Activated CD4-positive, CD25-positive, alpha-beta regulatory T cell (primary cell): ENCODE results near the gene RNF112.
"Not testable (repeated sequence)": the region's sequence is repeated elsewhere in the genome, so short reads cannot be mapped to it uniquely, and the experiment has no call there.

Experiments
- DNase-seq, 4 experiments: peaks; one replicate each; lab custom pipeline; 2025; lab: John Stamatoyannopoulos, UW

The RNF112 gene

DNA sequence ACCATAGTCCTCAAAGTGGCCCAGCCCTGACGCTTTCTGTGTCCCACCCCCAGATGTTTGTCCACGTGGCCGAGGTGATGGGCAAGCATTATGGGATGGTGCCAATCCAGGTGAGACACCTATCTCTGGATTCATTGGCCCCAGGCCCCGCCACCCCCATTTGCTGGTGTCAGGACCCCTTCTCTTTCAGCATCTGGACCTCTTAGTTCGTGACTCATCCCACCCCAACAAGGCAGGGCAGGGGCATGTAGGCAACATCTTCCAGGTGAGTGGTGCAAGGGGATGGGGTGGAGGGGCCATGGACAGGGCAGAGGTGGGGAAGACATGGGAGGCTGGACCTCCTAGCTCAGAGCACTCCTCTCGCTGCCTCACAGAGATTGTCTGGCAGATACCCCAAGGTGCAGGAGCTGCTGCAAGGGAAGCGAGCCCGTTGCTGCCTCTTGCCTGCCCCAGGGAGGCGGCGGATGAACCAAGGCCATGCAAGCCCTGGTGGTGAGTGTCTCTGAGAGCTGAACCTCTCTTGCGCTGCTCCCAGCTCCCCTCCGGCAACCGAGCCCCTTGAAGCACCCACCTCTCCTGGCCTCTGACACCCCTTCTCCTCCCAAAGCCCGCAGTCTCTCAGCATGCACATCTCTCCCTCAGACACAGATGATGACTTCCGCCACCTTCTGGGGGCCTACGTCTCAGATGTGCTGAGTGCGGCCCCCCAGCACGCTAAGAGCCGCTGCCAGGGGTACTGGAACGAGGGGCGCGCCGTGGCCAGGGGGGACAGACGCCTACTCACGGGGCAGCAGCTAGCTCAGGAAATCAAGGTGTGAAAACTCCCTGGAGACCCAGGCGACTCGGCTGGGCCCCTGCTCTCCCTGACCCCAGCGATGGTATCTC lies 3.6 kb downstream of the RNF112 start:
- no peak for DNase-seq

DNA sequence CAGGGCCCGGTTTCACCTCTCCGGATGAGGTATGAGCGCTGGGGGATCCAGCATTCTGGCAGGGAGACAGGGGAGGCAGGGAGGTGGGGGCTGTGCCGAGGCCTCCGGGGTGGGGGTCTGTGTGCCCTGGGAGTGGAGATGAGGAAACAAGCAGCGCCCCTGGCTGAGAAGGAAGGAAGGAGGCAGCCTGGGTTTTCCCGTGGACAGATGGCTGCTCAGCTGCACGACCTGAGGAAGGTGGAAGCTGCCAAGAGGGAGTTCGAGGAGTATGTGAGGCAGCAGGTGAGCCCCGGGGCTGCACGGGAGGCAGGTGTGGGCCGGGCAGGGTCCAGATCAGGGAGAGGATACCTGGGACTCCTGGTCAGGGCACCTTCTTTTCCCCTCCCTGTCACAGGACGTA lies 4.3 kb downstream of the RNF112 start:
- DNase-seq: no peak

- DNase-seq: no peak
Measured at GRCh38 chr17:19415806-19416775, 5.1 kb downstream of the RNF112 start.

DNA sequence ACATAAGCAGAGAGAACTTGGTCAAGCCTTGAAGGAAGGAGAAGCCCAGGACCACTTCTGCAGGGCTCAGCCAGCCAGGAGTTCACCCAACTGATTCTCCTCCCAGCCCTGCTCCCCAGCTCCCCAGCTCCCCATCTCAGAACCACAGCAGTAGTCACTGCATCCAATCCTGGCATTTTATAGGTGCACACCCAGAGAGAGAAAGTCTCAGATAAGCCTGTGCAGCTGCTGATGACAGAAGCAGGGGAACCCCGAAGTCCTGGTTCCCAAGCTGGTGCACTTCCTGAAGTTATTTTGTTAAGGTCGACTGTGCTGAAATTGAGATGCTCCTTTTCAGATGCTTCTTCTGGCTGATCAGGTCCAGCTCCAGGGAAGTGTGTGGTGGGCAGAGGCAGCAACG lies 6.6 kb downstream of the RNF112 start:
- no peak for DNase-seq

DNA sequence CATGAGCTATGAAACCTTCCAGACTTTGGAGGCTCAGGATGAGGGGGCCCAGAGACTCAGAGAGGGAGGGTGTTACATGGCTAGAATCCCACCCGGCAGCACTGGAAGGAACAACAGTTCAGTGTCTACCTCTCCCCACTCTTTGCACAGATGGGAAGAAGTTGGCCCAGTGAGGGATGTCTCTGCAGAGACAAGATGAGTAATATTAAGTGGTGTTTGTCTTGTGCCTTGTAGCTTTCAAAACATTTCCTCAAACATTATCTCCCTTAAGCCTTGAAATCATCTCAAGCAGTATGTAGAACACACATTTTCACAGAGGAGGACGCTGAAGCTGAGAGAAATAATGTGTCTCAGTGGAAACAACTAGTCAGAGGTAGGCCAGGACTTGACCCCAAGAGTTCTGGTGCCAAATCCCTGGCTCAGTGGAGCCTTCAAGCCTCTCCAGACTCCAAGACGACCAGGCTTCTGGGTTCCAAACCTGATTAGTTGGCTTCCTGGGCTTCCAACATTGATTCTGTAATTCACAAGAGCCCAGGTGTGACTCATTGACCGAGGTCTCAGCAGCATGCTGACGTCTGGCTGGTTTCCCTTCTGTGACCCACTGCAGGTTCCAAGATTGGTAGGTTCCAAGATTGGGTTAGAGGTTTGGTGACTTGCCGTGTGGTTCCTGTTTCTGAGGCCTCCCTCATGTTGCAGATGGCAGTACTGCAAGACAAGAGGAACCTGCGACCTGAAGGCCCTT lies 7.4 kb downstream of the RNF112 start:
- no peak for DNase-seq

DNA sequence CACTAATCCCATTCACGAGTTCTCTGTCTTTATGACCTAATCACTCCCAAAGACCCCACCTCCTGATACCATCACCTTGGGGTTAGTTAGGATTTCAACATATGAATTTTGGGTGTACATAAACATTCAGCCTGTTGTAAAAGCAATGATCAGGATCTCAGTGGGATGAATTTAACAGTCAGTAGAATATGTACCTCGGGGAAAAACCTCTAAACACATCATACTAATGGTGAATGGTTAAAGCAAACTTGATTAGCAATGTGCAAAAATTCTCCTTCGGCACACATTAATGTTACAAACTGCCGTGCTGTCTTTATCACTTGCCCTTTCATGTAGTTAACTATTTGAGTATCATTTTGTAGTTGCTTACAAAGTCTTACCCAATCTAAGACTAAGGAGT lies 10.2 kb downstream of the RNF112 start:
- DNase-seq: no peak

DNA sequence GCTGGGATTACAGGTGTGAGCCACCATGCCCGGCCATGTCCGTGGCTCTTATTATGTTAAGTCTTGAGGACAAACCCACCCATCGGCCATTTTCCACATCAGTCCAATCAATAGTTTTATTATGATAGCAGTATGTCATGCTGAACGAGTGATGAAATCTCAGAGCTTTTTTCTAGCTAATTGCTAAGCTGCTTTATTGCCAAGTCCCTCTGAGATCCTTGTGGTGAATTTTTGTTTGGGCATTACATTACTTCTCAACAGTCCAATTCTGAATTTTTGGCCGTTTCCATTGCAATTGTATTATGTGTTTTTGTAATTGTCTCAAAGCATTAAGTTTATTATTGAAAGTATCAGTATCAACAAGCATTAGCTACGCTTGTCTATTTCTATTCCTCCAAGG lies 10.9 kb downstream of the RNF112 start:
- no peak for DNase-seq

- no peak for DNase-seq
Measured at GRCh38 chr17:19424934-19425868, 14.2 kb downstream of the RNF112 start.

- no peak for DNase-seq
Measured at GRCh38 chr17:19426631-19427030, 15.6 kb downstream of the RNF112 start.

DNA sequence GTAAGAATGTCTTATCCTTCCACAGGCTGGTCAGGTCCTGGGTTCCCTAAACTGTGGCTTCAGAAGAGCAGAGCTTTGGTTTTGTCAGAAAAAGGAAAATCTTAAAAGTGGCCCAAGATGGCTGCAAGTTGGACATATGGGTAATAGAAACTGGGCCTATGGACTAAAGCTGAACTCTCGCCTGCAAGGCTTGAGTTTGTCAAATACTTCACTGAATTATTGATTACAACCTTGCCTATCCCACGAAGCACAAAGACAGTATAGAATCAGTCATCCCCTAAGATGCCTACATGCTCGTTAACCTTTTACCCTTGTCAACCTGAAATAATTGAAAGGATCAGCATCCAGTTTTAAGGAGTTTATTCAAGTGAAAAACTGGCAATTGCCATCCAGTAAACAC lies 20.7 kb downstream of the RNF112 start:
- no peak for DNase-seq

- no peak for DNase-seq
Measured at GRCh38 chr17:19433255-19433654, 22.2 kb downstream of the RNF112 start.

DNA sequence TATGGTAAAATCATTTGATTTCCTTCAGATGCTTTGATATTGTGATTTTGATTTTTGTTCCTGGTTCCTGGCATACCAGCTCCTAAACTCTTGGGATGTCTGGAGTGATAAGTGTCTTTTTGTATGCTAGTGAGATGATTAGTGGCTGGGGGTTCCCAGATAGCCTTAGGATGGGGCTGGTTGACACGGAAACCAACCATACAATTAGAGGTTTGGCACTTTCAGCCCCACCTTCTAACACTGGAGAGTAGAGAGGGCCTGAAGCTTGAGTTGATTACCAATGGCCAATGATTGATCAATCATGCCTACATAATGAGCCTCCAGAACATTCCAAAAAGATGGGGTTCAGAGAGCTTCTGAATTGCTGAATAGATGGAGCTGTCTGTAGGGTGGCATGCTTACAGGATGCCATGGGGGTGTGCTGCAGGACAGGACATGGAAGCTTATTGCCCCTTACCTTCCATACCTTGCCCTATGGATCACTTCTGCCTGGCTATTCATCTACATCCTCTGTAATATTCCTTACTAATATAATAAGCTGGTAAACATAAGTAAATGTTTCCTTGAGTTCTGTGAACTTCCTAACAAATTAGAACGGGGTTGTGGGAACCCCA lies 22.8 kb downstream of the RNF112 start:
- no peak for DNase-seq

- no peak for DNase-seq
Measured at GRCh38 chr17:19440421-19440820, 29.4 kb downstream of the RNF112 start.

DNA sequence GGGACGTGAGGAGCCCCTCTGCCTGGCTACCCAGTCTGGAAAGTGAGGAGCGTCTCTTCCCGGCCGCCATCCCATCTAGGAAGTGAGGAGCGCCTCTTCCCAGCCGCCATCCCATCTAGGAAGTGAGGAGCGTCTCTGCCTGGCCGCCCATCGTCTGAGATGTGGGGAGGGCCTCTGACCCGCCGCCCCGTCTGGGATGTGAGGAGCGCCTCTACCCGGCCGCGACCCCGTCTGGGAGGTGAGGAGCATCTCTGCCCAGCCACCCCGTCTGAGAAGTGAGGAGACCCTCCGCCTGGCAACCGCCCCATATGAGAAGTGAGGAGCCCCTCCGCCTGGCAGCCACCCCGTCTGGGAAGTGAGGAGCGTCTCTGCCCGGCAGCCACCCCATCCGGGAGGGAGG lies 30.3 kb downstream of the RNF112 start:
- not testable (repeated sequence) for DNase-seq

DNA sequence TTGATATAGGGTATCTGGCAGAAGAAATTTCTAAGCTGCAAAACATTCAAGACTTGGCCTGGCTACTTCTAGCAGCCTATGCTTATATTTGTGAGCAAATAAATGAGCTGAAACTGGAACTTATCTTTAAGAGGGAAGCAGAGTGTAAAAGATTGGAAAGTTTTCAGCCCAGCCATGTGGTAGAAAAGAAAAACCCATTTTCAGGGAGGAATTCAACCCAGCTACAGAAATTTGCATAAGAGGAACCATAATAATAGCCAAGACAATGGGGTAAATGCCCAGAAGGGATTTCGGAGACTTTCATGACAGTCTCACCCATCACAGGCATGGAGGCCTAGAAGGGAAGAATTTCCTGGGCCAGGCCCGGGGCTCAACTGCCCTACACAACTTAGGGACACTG lies 31.7 kb downstream of the RNF112 start:
- DNase-seq: no peak

DNA sequence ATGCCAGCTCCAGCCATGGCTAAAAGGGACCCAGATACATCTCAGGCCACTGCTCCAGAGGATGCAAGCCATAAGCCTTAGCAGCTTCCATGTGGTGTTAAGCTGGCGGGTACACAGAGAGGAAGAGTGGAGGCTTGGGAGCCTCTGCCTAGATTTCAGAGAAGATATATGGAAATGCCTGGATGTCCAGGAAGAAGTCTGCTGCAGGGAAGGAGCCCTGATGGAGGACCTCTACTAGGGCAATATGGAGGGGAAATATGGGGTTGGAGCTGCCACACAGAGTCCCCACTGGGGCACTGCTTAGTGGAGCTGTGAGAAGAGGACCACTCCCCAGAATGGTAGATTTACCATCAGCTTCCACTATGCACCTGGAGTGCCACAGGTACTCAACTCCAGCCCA lies 32.1 kb downstream of the RNF112 start:
- DNase-seq: no peak

DNA sequence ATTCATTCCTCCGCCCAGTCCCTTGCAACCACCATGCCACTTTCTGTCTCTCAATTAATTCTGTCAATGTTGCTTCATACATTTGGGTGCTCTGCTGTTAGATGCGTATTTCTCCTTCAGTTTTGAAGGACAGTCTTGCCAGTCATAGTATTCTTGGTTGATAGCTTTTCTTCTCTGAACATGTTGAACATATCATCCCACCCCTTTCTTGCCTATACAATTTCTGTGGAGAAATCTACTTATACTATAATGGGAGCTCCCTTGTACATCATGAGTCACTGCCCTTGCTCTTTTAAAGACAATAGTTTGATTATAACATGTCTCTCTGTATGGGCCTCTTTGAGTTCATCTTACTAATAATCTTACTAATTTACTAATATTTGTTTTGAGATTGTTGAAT lies 34.1 kb downstream of the RNF112 start:
- no peak for DNase-seq

- DNase-seq: not testable (repeated sequence)
Measured at GRCh38 chr17:19446577-19446976, 35.5 kb downstream of the RNF112 start.

DNA sequence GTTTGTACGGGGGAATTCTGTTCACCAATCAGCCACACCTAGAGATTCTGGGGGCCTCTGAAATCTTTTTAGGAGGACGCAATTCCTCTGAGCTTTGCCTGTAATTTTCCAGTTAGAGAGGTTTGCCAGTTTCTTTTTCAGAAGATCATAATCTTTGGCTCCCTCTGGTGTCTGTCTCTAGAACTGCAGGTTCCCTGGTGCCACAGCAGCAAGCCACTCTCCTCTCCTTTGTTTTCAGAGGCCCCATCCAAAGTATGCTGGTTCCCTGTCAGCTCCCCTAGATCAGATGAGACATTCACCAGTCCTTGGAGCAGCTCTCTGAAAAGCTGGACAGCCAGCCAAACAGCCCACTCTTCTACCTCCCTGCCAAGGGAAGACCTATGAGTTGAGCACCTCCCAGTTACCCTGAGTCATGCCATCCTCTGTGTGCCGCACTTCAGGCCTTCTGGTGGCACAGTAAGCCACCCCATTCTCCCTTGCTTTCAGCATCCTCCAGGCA lies 36.1 kb downstream of the RNF112 start:
- peak; percentile 23 to 57 (median 36) for DNase-seq
